ENCODE data around the gene FTO. TPM values are rescaled to one million over a fixed set of nuclear protein-coding genes. Genes with fewer than 3 reads are reported as not detected.

FTO gene
- total and polyA plus RNA-seq, 2 of the 8 experiments (the other 6 are each of a cell fraction or from before 2014, with no cell fraction given): 34.5 to 59.8 TPM

DNA sequence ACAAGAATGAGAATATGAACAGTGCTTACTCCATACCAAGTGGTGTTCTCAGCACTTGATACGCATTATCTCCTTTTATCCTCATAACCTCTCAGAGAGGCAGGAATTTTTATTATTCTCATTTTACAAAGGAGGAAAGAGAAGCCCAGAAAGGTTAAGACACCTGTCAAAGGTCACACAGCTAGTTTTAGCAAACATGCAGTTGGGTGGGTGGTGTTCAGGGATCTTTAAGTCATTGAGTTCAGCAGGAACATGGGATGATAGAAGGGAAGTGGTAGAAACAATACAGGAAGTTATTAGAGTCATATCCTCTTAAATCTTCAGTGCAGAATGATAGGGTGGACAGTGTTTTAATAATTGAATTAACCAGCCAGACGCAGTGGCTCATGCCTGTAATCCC, 487.2 kb downstream of the FTO start:
- Histone ChIP-seq H2BK15ac (ENCODE audit: low read length) (no peak overlapping the region), H3K4me3 (ENCODE audit: extremely low read depth in 1 of 4, insufficient read depth in 2 of 4, low read depth in 3 of 4, low read length in 4 of 4) (no peak overlapping the region), H3K23ac (ENCODE audit: insufficient read length) (no peak overlapping the region), H3K79me2 (ENCODE audit: control insufficient read depth in 1 of 2, insufficient read depth in 2 of 2, low read length in 2 of 2) (no peaks in the 10 kb centered on the region), H3K18ac (ENCODE audit: extremely low read depth, low read length) (no peak overlapping the region), H3K79me1 (ENCODE audit: low read depth, low read length) (no peaks in the 10 kb centered on the region), H3K36me3 (ENCODE audit: control insufficient read depth in 2 of 4, insufficient read depth in 4 of 4, low read length in 3 of 4) (no peaks in the 10 kb centered on the region), H2BK5ac (ENCODE audit: low read depth, low read length) (no peak overlapping the region), H4K5ac (ENCODE audit: insufficient read length, low read depth, low read length) (no peak overlapping the region), H3K9ac (replicated peaks in 1 of 4; ENCODE audit: extremely low read depth in 1 of 4, low read depth in 3 of 4, low read length in 3 of 4) (no peak overlapping the region), H4K91ac (replicated peaks; ENCODE audit: insufficient read length, low read length) (no peak overlapping the region), H2BK12ac (ENCODE audit: low read depth, low read length) (no peak overlapping the region), H2BK120ac (replicated peaks; ENCODE audit: low read depth, low read length) (no peak overlapping the region), H3K4me2 (ENCODE audit: insufficient read depth in 1 of 2, low read depth in 2 of 2, low read length in 2 of 2) (no peak overlapping the region), H3K27me3 (replicated peaks in 1 of 4; ENCODE audit: control insufficient read depth in 3 of 4, extremely low read depth in 1 of 4, insufficient read depth in 3 of 4, low read length in 3 of 4) (no peaks in the 10 kb centered on the region), H3K56ac (replicated peaks; ENCODE audit: insufficient read length, low read depth, low read length) (no peak overlapping the region), H2AK5ac (ENCODE audit: low read depth, low read length) (no peak overlapping the region), H3K23me2 (ENCODE audit: low read depth, low read length) (no peaks in the 10 kb centered on the region), H4K20me1 (replicated peaks in 1 of 2; ENCODE audit: control insufficient read depth in 1 of 2, insufficient read depth in 2 of 2, low read length in 2 of 2) (no peaks in the 10 kb centered on the region), H4K8ac (ENCODE audit: extremely low read depth, insufficient read depth, low read length) (no peak overlapping the region), H3K14ac (ENCODE audit: insufficient read length) (no peak overlapping the region), H3K4me1 (replicated peaks in 1 of 4; ENCODE audit: control insufficient read depth in 3 of 4, insufficient read depth in 4 of 4, low read length in 3 of 4) (peaks cover 0 to 7% (median 6%) of the 10 kb centered on the region in 4 experiments; a peak in 4 of 7 replicates), H2BK20ac (ENCODE audit: low read length) (no peak overlapping the region), H3K27ac (ENCODE audit: low read depth, low read length) (no peak overlapping the region), H3K9me3 (ENCODE audit: insufficient read depth in 2 of 2, low read depth in 1 of 2, low read length in 1 of 2) (peaks cover 0 to 2% of the 10 kb centered on the region in 2 experiments; a peak in 1 of 4 replicates), H3K4ac (replicated peaks; ENCODE audit: insufficient read length, low read depth, low read length) (no peak overlapping the region), H2AFZ (ENCODE audit: low read length) (no peak overlapping the region)
- ChIA-PET CTCF (ENCODE audit: partially characterized antibody) (interaction anchor here (0.6 to 2.3 kb wide), 5 partner anchors 8 to 220 kb away, joined by 3 to 9 read pairs (median 4); no protein-coding TSS in a partner anchor), POLR2A (ENCODE audit: partially characterized antibody) (no interaction called here)
- TF ChIP-seq BACH1 (IDR thresholded peaks at IDR 0.05; ENCODE audit: low read length) (no peak), SIRT6 (IDR thresholded peaks at IDR 0.05; ENCODE audit: low read length) (no peak), SP1 (IDR thresholded peaks at IDR 0.05; ENCODE audit: low read depth, low read length) (no peak), TAF1 (IDR thresholded peaks at IDR 0.05; ENCODE audit: low read depth, low read length) (no peak), CREB1 (IDR thresholded peaks at IDR 0.05) (no peak), SUZ12 (IDR thresholded peaks at IDR 0.05; ENCODE audit: low read length) (no peak), YY1 (IDR thresholded peaks at IDR 0.05; ENCODE audit: low read depth, low read length) (no peak), TAF7 (optimal IDR thresholded peaks at IDR 0.05; ENCODE audit: borderline replicate concordance, low read depth, low read length) (no peak), HDAC6 (IDR thresholded peaks at IDR 0.05; ENCODE audit: low read depth, low read length) (no peak), PHF8 (conservative IDR thresholded peaks at IDR 0.05; ENCODE audit: low read depth, low read length) (no peak), SRF (IDR thresholded peaks at IDR 0.05; ENCODE audit: low read depth, low read length) (no peak)
- TF ChIP-seq, protein P1, sequence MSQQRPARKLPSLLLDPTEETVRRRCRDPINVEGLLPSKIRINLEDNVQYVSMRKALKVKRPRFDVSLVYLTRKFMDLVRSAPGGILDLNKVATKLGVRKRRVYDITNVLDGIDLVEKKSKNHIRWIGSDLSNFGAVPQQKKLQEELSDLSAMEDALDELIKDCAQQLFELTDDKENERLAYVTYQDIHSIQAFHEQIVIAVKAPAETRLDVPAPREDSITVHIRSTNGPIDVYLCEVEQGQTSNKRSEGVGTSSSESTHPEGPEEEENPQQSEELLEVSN (IDR thresholded peaks at IDR 0.05): no peak
- FAIRE-seq (no peak), DNase-seq (ENCODE audit: low read depth in 1 of 2, low spot score in 2 of 2) (no peak)
- 100% methylated on average over 2 of the region's 2 CpGs; no CpG with 5 or more reads in 1 of the 2 experiments for WGBS, 2 experiments (ENCODE audit: extremely low coverage in 1 of 2, insufficient coverage in 1 of 2, insufficient read length in 1 of 2, insufficient replicate concordance in 2 of 2, low coverage in 1 of 2, low lambda C conversion rate in 2 of 2, missing lambda C conversion rate in 1 of 2)

Data from H1 (cell line).